Nephron (organoid): ENCODE measurements around the gene SASH1.

Source experiments
- H3K27ac Mint-ChIP-seq, 3 experiments: 2 replicates each; pipeline ENCODE4 v1.8.0; 2020; ENCODE audit warnings: mixed read lengths in 3 of 3, mild to moderate bottlenecking in 2 of 3, moderate library complexity in 1 of 3
- H3K27me3 Mint-ChIP-seq: 2 replicates; pipeline ENCODE4 v1.8.0; 2021; ENCODE audit warnings: low read depth, mild to moderate bottlenecking, moderate library complexity, mixed read lengths
- H3K36me3 Mint-ChIP-seq: 2 replicates; pipeline ENCODE4 v1.8.0; 2020; ENCODE audit warnings: low read depth, mixed read lengths
- H3K4me1 Mint-ChIP-seq: 2 replicates; pipeline ENCODE4 v1.8.0; 2020; ENCODE audit warnings: mixed read lengths
- H3K4me3 Mint-ChIP-seq, 3 experiments: 2 replicates each; pipeline ENCODE4 v1.8.0; 2020; ENCODE audit warnings: mild to moderate bottlenecking in 3 of 3, mixed read lengths in 3 of 3, moderate library complexity in 2 of 3
- H3K9me3 Mint-ChIP-seq: 2 replicates; pipeline ENCODE4 v1.8.0; 2020; ENCODE audit warnings: mixed read lengths
- TF ChIP-seq, protein P1 (sequence below), 3 experiments: fragments of 200-600 bp; sonication (generic); IDR thresholded peaks; one replicate each; pipeline ENCODE4 v1.5.0; 2021; ENCODE audit warnings: antibody characterized with exemption in 3 of 3; ENCODE audit not compliant: unreplicated experiment in 3 of 3

SASH1 gene

GRCh38 chr6:148548065-148548748 lies 205.6 kb downstream of the SASH1 start:
- Mint-ChIP-seq H3K4me3 (no peak overlapping the region), H3K9me3 (peaks cover under 1% of the 10 kb centered on the region), H3K27ac (peak overlapping the region in 2 of 3 experiments; percentile 61 to 98), H3K27me3 (peaks cover 4% of the 10 kb centered on the region), H3K36me3 (peaks cover 78% of the 10 kb centered on the region), H3K4me1 (peaks cover 16% of the 10 kb centered on the region)
- TF ChIP-seq, protein P1, sequence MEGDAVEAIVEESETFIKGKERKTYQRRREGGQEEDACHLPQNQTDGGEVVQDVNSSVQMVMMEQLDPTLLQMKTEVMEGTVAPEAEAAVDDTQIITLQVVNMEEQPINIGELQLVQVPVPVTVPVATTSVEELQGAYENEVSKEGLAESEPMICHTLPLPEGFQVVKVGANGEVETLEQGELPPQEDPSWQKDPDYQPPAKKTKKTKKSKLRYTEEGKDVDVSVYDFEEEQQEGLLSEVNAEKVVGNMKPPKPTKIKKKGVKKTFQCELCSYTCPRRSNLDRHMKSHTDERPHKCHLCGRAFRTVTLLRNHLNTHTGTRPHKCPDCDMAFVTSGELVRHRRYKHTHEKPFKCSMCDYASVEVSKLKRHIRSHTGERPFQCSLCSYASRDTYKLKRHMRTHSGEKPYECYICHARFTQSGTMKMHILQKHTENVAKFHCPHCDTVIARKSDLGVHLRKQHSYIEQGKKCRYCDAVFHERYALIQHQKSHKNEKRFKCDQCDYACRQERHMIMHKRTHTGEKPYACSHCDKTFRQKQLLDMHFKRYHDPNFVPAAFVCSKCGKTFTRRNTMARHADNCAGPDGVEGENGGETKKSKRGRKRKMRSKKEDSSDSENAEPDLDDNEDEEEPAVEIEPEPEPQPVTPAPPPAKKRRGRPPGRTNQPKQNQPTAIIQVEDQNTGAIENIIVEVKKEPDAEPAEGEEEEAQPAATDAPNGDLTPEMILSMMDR (IDR thresholded peaks at IDR 0.05; ENCODE audit: unreplicated experiment in 3 of 3) = no peak

DNA sequence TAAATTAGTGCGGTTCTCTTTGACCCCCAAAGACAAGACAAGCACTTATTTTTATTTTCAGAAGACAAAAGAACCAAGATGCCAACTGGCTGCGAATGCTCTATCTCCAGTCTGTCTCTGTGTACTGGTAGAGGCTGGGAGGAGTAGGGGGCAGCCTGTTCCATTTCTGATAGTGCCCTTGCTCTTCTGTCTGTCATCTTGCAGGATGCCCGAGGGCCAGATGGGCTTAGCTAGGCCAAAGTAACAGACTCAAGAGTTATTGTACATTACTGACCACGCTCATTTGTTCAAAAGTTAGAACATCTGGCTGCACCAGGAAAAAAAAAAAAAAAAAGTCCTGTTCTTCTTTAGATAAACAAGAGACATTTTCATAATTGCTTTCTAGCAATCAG lies 206.1 kb downstream of the SASH1 start:
- H3K27ac Mint-ChIP-seq = peak overlapping the region in 2 of 3 experiments; percentile 61 to 98
- peaks cover 16% of the 10 kb centered on the region for H3K4me1 Mint-ChIP-seq
- H3K27me3 Mint-ChIP-seq = peaks cover 4% of the 10 kb centered on the region
- TF ChIP-seq, protein P1 (IDR thresholded peaks at IDR 0.05; ENCODE audit: unreplicated experiment in 3 of 3) = no peak
- H3K36me3 Mint-ChIP-seq = peaks cover 78% of the 10 kb centered on the region
- no peak overlapping the region for H3K4me3 Mint-ChIP-seq
- H3K9me3 Mint-ChIP-seq = peaks cover 6% of the 10 kb centered on the region

- Mint-ChIP-seq H3K4me1 (peaks cover 16% of the 10 kb centered on the region), H3K36me3 (peaks cover 68% of the 10 kb centered on the region), H3K27me3 (peaks cover 4% of the 10 kb centered on the region), H3K27ac (peak overlapping the region in 1 of 3 experiments; percentile 35), H3K9me3 (peaks cover 9% of the 10 kb centered on the region), H3K4me3 (no peak overlapping the region)
- TF ChIP-seq, protein P1 (IDR thresholded peaks at IDR 0.05; ENCODE audit: unreplicated experiment in 3 of 3) = no peak
These were observed 207.9 kb downstream of the SASH1 start for GRCh38 chr6:148550569-148550968.

- H3K36me3 Mint-ChIP-seq = peaks cover 65% of the 10 kb centered on the region
- peaks cover 16% of the 10 kb centered on the region for H3K4me1 Mint-ChIP-seq
These were observed 208.6 kb downstream of the SASH1 start for GRCh38 chr6:148551226-148551625.

DNA sequence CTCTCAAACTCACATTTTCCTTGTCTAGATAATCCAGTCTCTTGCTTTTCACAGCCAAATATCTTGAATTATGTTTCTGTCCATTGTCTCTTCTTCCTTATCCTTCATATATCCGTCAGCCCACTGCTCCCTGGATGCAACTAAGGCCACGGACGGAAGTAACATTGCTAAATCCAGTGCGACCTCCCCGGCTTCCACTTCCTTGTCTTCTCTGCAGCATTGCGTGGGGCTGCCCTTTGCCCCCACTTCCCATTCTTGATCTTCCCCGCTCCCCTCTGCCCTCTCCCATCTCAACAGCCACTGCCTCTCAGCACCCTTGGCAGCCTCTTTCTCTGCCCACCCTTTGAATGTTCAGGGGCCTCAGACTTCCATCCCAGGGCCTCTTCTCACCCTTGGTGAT lies 213.8 kb downstream of the SASH1 start:
- Mint-ChIP-seq H3K4me3 (no peak overlapping the region), H3K4me1 (peaks cover 5% of the 10 kb centered on the region), H3K36me3 (peaks cover 32% of the 10 kb centered on the region), H3K27ac (no peak overlapping the region), H3K27me3 (peaks cover 16% of the 10 kb centered on the region), H3K9me3 (peaks cover 18% of the 10 kb centered on the region)
- TF ChIP-seq, protein P1 (IDR thresholded peaks at IDR 0.05; ENCODE audit: unreplicated experiment in 3 of 3) = no peak

More at GRCh38 chr6:148551226-148551625, 208.6 kb downstream of the SASH1 start:
- Mint-ChIP-seq H3K27ac (no peak overlapping the region), H3K4me3 (no peak overlapping the region), H3K27me3 (peaks cover 4% of the 10 kb centered on the region), H3K9me3 (peaks cover 14% of the 10 kb centered on the region)
- TF ChIP-seq, protein P1 (IDR thresholded peaks at IDR 0.05; ENCODE audit: unreplicated experiment in 3 of 3) = no peak

- Mint-ChIP-seq H3K4me1 (peaks cover 5% of the 10 kb centered on the region), H3K36me3 (peaks cover 20% of the 10 kb centered on the region), H3K27ac (no peak overlapping the region)
These were observed 215.2 kb downstream of the SASH1 start for GRCh38 chr6:148557796-148558321.

More at GRCh38 chr6:148557796-148558321, 215.2 kb downstream of the SASH1 start:
- peak overlapping the region in 1 of 3 experiments; percentile 22 for H3K4me3 Mint-ChIP-seq
- H3K27me3 Mint-ChIP-seq = peaks cover 20% of the 10 kb centered on the region
- TF ChIP-seq, protein P1 (IDR thresholded peaks at IDR 0.05; ENCODE audit: unreplicated experiment in 3 of 3) = no peak
- peaks cover 18% of the 10 kb centered on the region for H3K9me3 Mint-ChIP-seq
